Endothelial cell of umbilical vein (primary cell): ENCODE data around the gene ZMPSTE24. TPM values are rescaled to one million over a fixed set of nuclear protein-coding genes. Genes with fewer than 3 reads are reported as not detected.

Experiments
- BruUV-seq: library from RNA; stranded (reverse); fragments of 400-500 nt; replicated peaks from 2 replicates; lab custom pipeline; 2021; lab: Mats Ljungman, UMichigan
- CTCF ChIA-PET: fragments of 300-600, 350-600 bp; sonication (Branson Sonifier 250); formaldehyde crosslinking; loops from one replicate; lab custom pipeline; 2021; ENCODE audit warnings: antibody characterized with exemption, inconsistent platforms; lab: Charles Lee
- POLR2A ChIA-PET: fragments of 300-600, 350-600 bp; sonication (Branson Sonifier 250); formaldehyde crosslinking; loops from one replicate; lab custom pipeline; 2021; ENCODE audit warnings: antibody characterized with exemption, inconsistent platforms; lab: Charles Lee
- DNase-seq: peaks from one replicate; pipeline ENCODE4 v3.0.0-alpha.2; 2011; ENCODE audit warnings: low read depth, low spot score
- FAIRE-seq: peaks from 2 replicates; lab custom pipeline; 2011; peaks lifted over from hg19 to GRCh38; lab: Jason Lieb, UNC
- H2AFZ ChIP-seq: 2 replicates; pipeline ENCODE4 v1.6.0; 2012; ENCODE audit warnings: low read depth, low read length, control low read depth, inconsistent platforms
- H3K27ac ChIP-seq: 2 replicates; pipeline ENCODE4 v1.5.1; 2011; ENCODE audit warnings: low read depth, mild to moderate bottlenecking, control low read depth, low read length, moderate library complexity; ENCODE audit not compliant: insufficient read depth
- H3K27me3 ChIP-seq, 2 experiments: 2 replicates each; pipeline versions ENCODE4 v1.6.0 to v1.6.1; 2011; ENCODE audit warnings: low read length in 2 of 2, mixed read lengths in 1 of 2; ENCODE audit not compliant: control insufficient read depth in 2 of 2, insufficient read depth in 2 of 2
- H3K36me3 ChIP-seq, 2 experiments: 2 replicates in 1 of 2; 3 replicates in 1 of 2; pipeline ENCODE4 v1.5.1; 2011; ENCODE audit warnings: low read length in 2 of 2, mild to moderate bottlenecking in 1 of 2, moderate library complexity in 1 of 2; ENCODE audit not compliant: control insufficient read depth in 2 of 2, insufficient read depth in 2 of 2; ENCODE audit errors: extremely low read depth in 1 of 2
- H3K4me1 ChIP-seq: 3 replicates; pipeline ENCODE4 v1.5.1; 2011; ENCODE audit warnings: mild to moderate bottlenecking, low read length; ENCODE audit not compliant: control insufficient read depth, insufficient read depth; ENCODE audit errors: extremely low read depth
- H3K4me2 ChIP-seq: 2 replicates; pipeline ENCODE4 v1.6.1; 2011; ENCODE audit warnings: low read length, control low read depth, mixed read lengths; ENCODE audit not compliant: insufficient read depth
- H3K4me3 ChIP-seq, 3 experiments: fragments of 200-600 bp in 1 of 3; sonication (generic), shearing (Covaris generic) in 1 of 3; replicated peaks in 1 of 3; 2 replicates each; pipeline ENCODE4 v1.5.1; 2011 to 2016; ENCODE audit warnings: control low read depth in 3 of 3, low read length in 3 of 3, mild to moderate bottlenecking in 2 of 3, inconsistent platforms in 1 of 3, low read depth in 1 of 3, moderate library complexity in 1 of 3; ENCODE audit not compliant: insufficient read depth in 1 of 3
- H3K79me2 ChIP-seq: 2 replicates; pipeline ENCODE4 v1.6.0; 2012; ENCODE audit warnings: low read length, inconsistent platforms; ENCODE audit not compliant: control insufficient read depth, insufficient read depth
- H3K9ac ChIP-seq: replicated peaks from 2 replicates; pipeline ENCODE3; 2011; ENCODE audit warnings: low read length, control low read depth; ENCODE audit not compliant: insufficient read depth; ENCODE audit errors: extremely low read depth
- H3K9me1 ChIP-seq: replicated peaks from 3 replicates; pipeline ENCODE4 v1.6.0; 2011; ENCODE audit warnings: mild to moderate bottlenecking, low read length; ENCODE audit not compliant: control insufficient read depth, insufficient read depth; ENCODE audit errors: extremely low read depth
- H3K9me3 ChIP-seq: replicated peaks from 2 replicates; pipeline ENCODE4 v1.5.1; 2012; ENCODE audit warnings: low read length, inconsistent platforms; ENCODE audit not compliant: control insufficient read depth, insufficient read depth
- H4K20me1 ChIP-seq: replicated peaks from 2 replicates; pipeline ENCODE3; 2011; ENCODE audit warnings: mild to moderate bottlenecking, low read length; ENCODE audit not compliant: control insufficient read depth, insufficient read depth; ENCODE audit errors: extremely low read depth
- EZH2 ChIP-seq: IDR thresholded peaks from 2 replicates; pipeline ENCODE4 v1.6.1; 2012; ENCODE audit warnings: borderline replicate concordance, low read depth, mild to moderate bottlenecking, moderate library complexity, low read length, inconsistent platforms; ENCODE audit not compliant: severe bottlenecking
- FOS ChIP-seq: IDR thresholded peaks from 2 replicates; pipeline ENCODE4 v1.6.1; 2011; ENCODE audit warnings: mild to moderate bottlenecking, low read length, moderate library complexity, borderline replicate concordance; ENCODE audit not compliant: insufficient read depth
- GATA2 ChIP-seq: IDR thresholded peaks from 2 replicates; pipeline ENCODE4 v1.7.0; 2011; ENCODE audit warnings: low read depth, mild to moderate bottlenecking, moderate library complexity, mixed read lengths, low read length; ENCODE audit not compliant: insufficient read length, insufficient read depth
- JUN ChIP-seq: IDR thresholded peaks from 2 replicates; pipeline ENCODE4 v1.6.1; 2011; ENCODE audit warnings: borderline replicate concordance, low read depth; ENCODE audit not compliant: insufficient read length, insufficient read depth
- MYC ChIP-seq: IDR thresholded peaks from one replicate; pipeline ENCODE4 v1.6.1; 2011; ENCODE audit warnings: mild to moderate bottlenecking, low read depth, low read length
- POLR2A ChIP-seq: IDR thresholded peaks from 2 replicates; pipeline ENCODE4 v1.6.1; 2012; ENCODE audit warnings: low read depth, mild to moderate bottlenecking, control low read depth, low read length
- POLR2AphosphoS5 ChIP-seq: IDR thresholded peaks from 2 replicates; pipeline ENCODE4 v1.6.1; 2012; ENCODE audit warnings: low read depth, mild to moderate bottlenecking, control low read depth, low read length, moderate library complexity; ENCODE audit not compliant: insufficient read depth
- dilution Hi-C: fragments of 300-500 bp; cut with MboI; formaldehyde crosslinking; loops from one replicate; pipeline ENCODE4 v1.15.0; 2019; ENCODE audit warnings: low sequenced_read_pairs; ENCODE audit not compliant: extremely low pct_ligation_motif_present
- intact Hi-C: fragments of 100-400 bp; cut with micrococcal nuclease; formaldehyde crosslinking; loops from one replicate; pipeline ENCODE4 v1.10.0; 2022
- polyA plus RNA-seq, 4 experiments: library from polyadenylated mRNA; depleted of rRNA in 3 of 4; stranded (reverse) in 3 of 4; unstranded in 1 of 4; fragments of >200 nt; gene quantifications; 2 replicates each; pipeline versions ENCODE4 v1.2.1 to v1.2.3, GENCODE V29; 2011 to 2012; ENCODE audit warnings: missing spikeins in 1 of 4
- total RNA-seq: library from RNA; stranded (reverse); gene quantifications from 2 replicates; pipeline ENCODE4 v1.2.3, GENCODE V29; 2021
- TF ChIP-seq, protein P1 (sequence below), 2 donors: IDR thresholded peaks; 1 replicate in 1 of 2; 2 replicates in 1 of 2; pipeline ENCODE4 v1.5.1; 2011; ENCODE audit warnings: low read length in 2 of 2, mild to moderate bottlenecking in 2 of 2, moderate library complexity in 2 of 2, control low read depth in 1 of 2, inconsistent platforms in 1 of 2, low read depth in 1 of 2; ENCODE audit not compliant: insufficient read depth in 1 of 2; ENCODE audit errors: extremely low read depth in 1 of 2
- TF ChIP-seq, protein P2 (sequence below): IDR thresholded peaks from 2 replicates; pipeline ENCODE4 v1.6.1; 2011; ENCODE audit not compliant: insufficient read depth, insufficient read length

Gene ZMPSTE24
- total and polyA plus RNA-seq, 2 donors (not counting 3 experiments of a cell fraction or from before 2014, with no cell fraction given): 16.9 to 44.7 TPM

DNA sequence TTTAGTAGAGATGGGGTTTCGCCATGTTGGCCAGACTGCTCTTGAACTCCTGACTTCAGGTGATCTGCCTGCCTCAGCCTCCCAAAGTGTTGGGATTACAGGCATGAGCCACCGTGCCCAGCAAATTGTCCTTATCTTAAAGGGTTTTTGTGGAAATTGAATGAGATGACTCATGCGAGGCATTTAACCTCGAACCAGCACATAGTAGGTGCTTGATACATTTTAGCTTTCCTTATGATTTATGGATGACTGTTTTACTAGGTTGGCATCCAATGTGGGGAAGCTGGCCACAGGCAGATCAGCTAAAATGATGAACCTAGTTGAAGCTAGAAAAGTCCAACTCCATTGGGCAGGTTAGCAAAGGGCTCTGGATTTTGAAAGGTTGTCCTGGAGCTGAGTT, 60.4 kb downstream of the ZMPSTE24 start:
- Histone ChIP-seq H3K9ac (no peak overlapping the region), H3K27ac (no peak overlapping the region), H4K20me1 (no peaks in the 10 kb centered on the region), H3K79me2 (no peaks in the 10 kb centered on the region), H3K4me2 (no peak overlapping the region), H3K27me3 (peaks cover 23 to 33% of the 10 kb centered on the region in 2 experiments), H2AFZ (no peak overlapping the region), H3K9me3 (no peaks in the 10 kb centered on the region), H3K9me1 (no peaks in the 10 kb centered on the region), H3K4me3 (no peak overlapping the region), H3K36me3 (no peaks in the 10 kb centered on the region), H3K4me1 (peaks cover 4% of the 10 kb centered on the region)
- intact Hi-C loops (no loop called here), dilution Hi-C loops (no loop called here)
- DNase-seq (no peak), FAIRE-seq (no peak)
- TF ChIP-seq, protein P1, sequence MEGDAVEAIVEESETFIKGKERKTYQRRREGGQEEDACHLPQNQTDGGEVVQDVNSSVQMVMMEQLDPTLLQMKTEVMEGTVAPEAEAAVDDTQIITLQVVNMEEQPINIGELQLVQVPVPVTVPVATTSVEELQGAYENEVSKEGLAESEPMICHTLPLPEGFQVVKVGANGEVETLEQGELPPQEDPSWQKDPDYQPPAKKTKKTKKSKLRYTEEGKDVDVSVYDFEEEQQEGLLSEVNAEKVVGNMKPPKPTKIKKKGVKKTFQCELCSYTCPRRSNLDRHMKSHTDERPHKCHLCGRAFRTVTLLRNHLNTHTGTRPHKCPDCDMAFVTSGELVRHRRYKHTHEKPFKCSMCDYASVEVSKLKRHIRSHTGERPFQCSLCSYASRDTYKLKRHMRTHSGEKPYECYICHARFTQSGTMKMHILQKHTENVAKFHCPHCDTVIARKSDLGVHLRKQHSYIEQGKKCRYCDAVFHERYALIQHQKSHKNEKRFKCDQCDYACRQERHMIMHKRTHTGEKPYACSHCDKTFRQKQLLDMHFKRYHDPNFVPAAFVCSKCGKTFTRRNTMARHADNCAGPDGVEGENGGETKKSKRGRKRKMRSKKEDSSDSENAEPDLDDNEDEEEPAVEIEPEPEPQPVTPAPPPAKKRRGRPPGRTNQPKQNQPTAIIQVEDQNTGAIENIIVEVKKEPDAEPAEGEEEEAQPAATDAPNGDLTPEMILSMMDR (IDR thresholded peaks at IDR 0.05; ENCODE audit: extremely low read depth in 1 of 2, insufficient read depth in 1 of 2, low read depth in 1 of 2, low read length in 2 of 2): no peak
- TF ChIP-seq FOS (no peak), POLR2AphosphoS5 (no peak), POLR2A (no peak), GATA2 (no peak), MYC (no peak), EZH2 (no peak), JUN (no peak)
- TF ChIP-seq, protein P2, sequence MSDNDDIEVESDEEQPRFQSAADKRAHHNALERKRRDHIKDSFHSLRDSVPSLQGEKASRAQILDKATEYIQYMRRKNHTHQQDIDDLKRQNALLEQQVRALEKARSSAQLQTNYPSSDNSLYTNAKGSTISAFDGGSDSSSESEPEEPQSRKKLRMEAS: no peak
- BruUV-seq: no TSS peak
- CTCF ChIA-PET: interaction anchor here (1.1 to 3.3 kb wide), 5 partner anchors 20 to 175 kb away, joined by 3 to 15 read pairs (median 7); no protein-coding TSS in a partner anchor
- POLR2A ChIA-PET: no interaction called here
